Thoracic aorta (tissue), 2 donors: ENCODE measurements around the gene STAB2. TPM values are rescaled to one million over a fixed set of nuclear protein-coding genes. Genes with fewer than 3 reads are reported as not detected.

Source experiments
- ATAC-seq: fragments of 150-250 bp; one replicate; pipeline ENCODE4 v1.8.0; 2017; ENCODE audit warnings: low read depth; ENCODE audit not compliant: insufficient number of reproducible peaks, low FRiP score
- DNase-seq: peaks from one replicate; pipeline ENCODE4 v3.0.0-alpha.2; 2020; ENCODE audit warnings: low spot score
- H3K27ac ChIP-seq, 2 donors: fragments of 200-600 bp; sonication (generic); 1 replicate in 1 of 2; 2 replicates in 1 of 2; pipeline ENCODE4 v1.5.1; 2016; ENCODE audit warnings: mild to moderate bottlenecking in 2 of 2, moderate library complexity in 2 of 2
- H3K27me3 ChIP-seq: fragments of 200-600 bp; sonication (generic); replicated peaks from 2 replicates; pipeline ENCODE4 v1.6.0; 2016; ENCODE audit warnings: mild to moderate bottlenecking; ENCODE audit not compliant: insufficient read depth
- H3K36me3 ChIP-seq: fragments of 200-600 bp; sonication (generic); one replicate; pipeline ENCODE4 v1.5.1; 2016
- H3K4me1 ChIP-seq, 2 donors: fragments of 200-600 bp; sonication (generic); 1 replicate in 1 of 2; 2 replicates in 1 of 2; pipeline versions ENCODE4 v1.5.1 to v1.6.0; 2016; ENCODE audit warnings: low read depth in 2 of 2, mild to moderate bottlenecking in 1 of 2; ENCODE audit not compliant: control insufficient read depth in 1 of 2
- H3K4me3 ChIP-seq: fragments of 200-600 bp; sonication (generic); 2 replicates; pipeline ENCODE4 v1.5.1; 2016; ENCODE audit warnings: mild to moderate bottlenecking
- H3K9me3 ChIP-seq: fragments of 200-600 bp; sonication (generic); 2 replicates; pipeline ENCODE4 v1.5.1; 2016
- CTCF ChIP-seq: fragments of 200-600 bp; sonication (generic); IDR thresholded peaks from one replicate; pipeline ENCODE4 v1.5.1; 2019; ENCODE audit warnings: antibody characterized with exemption
- total RNA-seq, 2 donors: library from RNA; depleted of rRNA; stranded (reverse); fragments of >200 nt; gene quantifications; one replicate each; pipeline versions ENCODE4 v1.1.0 to v1.2.3, GENCODE V29; 2016

STAB2 gene
- total RNA-seq, 2 donors from 2014 or later = not detected

GRCh38 chr12:103751171-103751570, 164.1 kb downstream of the STAB2 start:
- no peak for ATAC-seq
- peaks cover 0 to 5% of the 10 kb centered on the region in 2 donors for H3K4me1 ChIP-seq
- H3K27me3 ChIP-seq = no peaks in the 10 kb centered on the region
- TF ChIP-seq CTCF = no peak
- H3K9me3 ChIP-seq = no peaks in the 10 kb centered on the region
- DNase-seq = no peak
- no peak overlapping the region for H3K4me3 ChIP-seq
- H3K27ac ChIP-seq = no peak overlapping the region
- H3K36me3 ChIP-seq = no peaks in the 10 kb centered on the region

- Histone ChIP-seq H3K4me3 (no peak overlapping the region), H3K36me3 (no peaks in the 10 kb centered on the region), H3K27me3 (no peaks in the 10 kb centered on the region), H3K27ac (no peak overlapping the region), H3K4me1 (peaks cover 0 to 5% of the 10 kb centered on the region in 2 donors), H3K9me3 (no peaks in the 10 kb centered on the region)
- DNase-seq = no peak
- no peak for ATAC-seq
- TF ChIP-seq CTCF = no peak
Measured at GRCh38 chr12:103751600-103751999, 164.5 kb downstream of the STAB2 start.

GRCh38 chr12:103755425-103755824, 168.4 kb downstream of the STAB2 start:
- ATAC-seq (no peak), DNase-seq (no peak)
- no peak for TF ChIP-seq CTCF
- no peaks in the 10 kb centered on the region for H3K36me3 ChIP-seq
- no peaks in the 10 kb centered on the region for H3K27me3 ChIP-seq
- H3K27ac ChIP-seq = no peak overlapping the region
- no peaks in the 10 kb centered on the region for H3K9me3 ChIP-seq
- peaks cover 0 to 5% of the 10 kb centered on the region in 2 donors for H3K4me1 ChIP-seq
- H3K4me3 ChIP-seq = no peak overlapping the region

- Histone ChIP-seq H3K9me3 (no peaks in the 10 kb centered on the region), H3K4me3 (no peak overlapping the region), H3K27me3 (no peaks in the 10 kb centered on the region), H3K27ac (no peak overlapping the region), H3K36me3 (peaks cover 3% of the 10 kb centered on the region), H3K4me1 (peaks cover 0 to 5% of the 10 kb centered on the region in 2 donors)
- ATAC-seq (no peak), DNase-seq (no peak)
- no peak for TF ChIP-seq CTCF
Measured at GRCh38 chr12:103756443-103756842, 169.4 kb downstream of the STAB2 start.

GRCh38 chr12:103757248-103757647, 170.2 kb downstream of the STAB2 start:
- Histone ChIP-seq H3K9me3 (no peaks in the 10 kb centered on the region), H3K27me3 (no peaks in the 10 kb centered on the region), H3K36me3 (peaks cover 4% of the 10 kb centered on the region), H3K27ac (no peak overlapping the region), H3K4me1 (peaks cover 0 to 2% of the 10 kb centered on the region in 2 donors), H3K4me3 (no peak overlapping the region)
- no peak for ATAC-seq
- no peak for DNase-seq
- TF ChIP-seq CTCF = no peak
